ENCODE results near the gene GADD45B.
"Not testable (repeated sequence)": the region's sequence is repeated elsewhere in the genome, so short reads cannot be mapped to it uniquely, and the experiment has no call there.

The GADD45B gene

GRCh38 chr19:2495651-2496316 lies 19.9 kb downstream of the GADD45B start:
- Mint-ChIP-seq H3K27me3 (peaks cover 41% of the 10 kb centered on the region), H3K27ac (no peak overlapping the region), H3K4me1 (peaks cover 28% of the 10 kb centered on the region), H3K36me3 (ENCODE audit: low read depth) (no peaks in the 10 kb centered on the region), H3K4me3 (peak overlapping the region; percentile 34), H3K9me3 (no peaks in the 10 kb centered on the region)
- ATAC-seq (no peak), DNase-seq (no peak)

DNA sequence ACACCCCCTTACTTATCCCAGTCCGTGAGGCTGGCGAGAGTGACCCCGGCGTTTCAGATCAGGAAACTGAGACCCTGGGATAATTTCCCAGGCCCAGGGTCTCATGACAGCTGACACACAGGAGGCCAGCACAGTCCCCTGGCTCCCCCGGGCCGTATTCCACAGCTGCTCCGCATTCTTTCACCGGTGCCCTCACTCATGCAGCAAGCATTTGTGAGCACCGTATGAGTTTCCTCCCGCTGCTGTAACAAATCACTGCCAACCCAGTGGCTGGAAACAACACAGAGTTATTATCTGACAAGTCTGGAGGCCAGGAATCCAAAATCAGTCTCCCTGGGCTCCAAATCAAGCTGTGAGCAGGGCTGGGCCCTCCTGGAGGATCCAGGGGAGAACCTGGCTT lies 21.3 kb downstream of the GADD45B start:
- ATAC-seq (no peak), DNase-seq (no peak)
- Mint-ChIP-seq H3K27me3 (peaks cover 30% of the 10 kb centered on the region), H3K9me3 (no peaks in the 10 kb centered on the region), H3K4me1 (peaks cover 19% of the 10 kb centered on the region), H3K27ac (no peak overlapping the region), H3K36me3 (ENCODE audit: low read depth) (no peaks in the 10 kb centered on the region), H3K4me3 (no peak overlapping the region)

GRCh38 chr19:2500156-2500555 lies 24.2 kb downstream of the GADD45B start:
- DNase-seq (no peak), ATAC-seq (no peak)
- Mint-ChIP-seq H3K4me1 (peaks cover 26% of the 10 kb centered on the region), H3K36me3 (ENCODE audit: low read depth) (no peaks in the 10 kb centered on the region), H3K4me3 (no peak overlapping the region), H3K27me3 (peaks cover 13% of the 10 kb centered on the region), H3K9me3 (no peaks in the 10 kb centered on the region), H3K27ac (no peak overlapping the region)

DNA sequence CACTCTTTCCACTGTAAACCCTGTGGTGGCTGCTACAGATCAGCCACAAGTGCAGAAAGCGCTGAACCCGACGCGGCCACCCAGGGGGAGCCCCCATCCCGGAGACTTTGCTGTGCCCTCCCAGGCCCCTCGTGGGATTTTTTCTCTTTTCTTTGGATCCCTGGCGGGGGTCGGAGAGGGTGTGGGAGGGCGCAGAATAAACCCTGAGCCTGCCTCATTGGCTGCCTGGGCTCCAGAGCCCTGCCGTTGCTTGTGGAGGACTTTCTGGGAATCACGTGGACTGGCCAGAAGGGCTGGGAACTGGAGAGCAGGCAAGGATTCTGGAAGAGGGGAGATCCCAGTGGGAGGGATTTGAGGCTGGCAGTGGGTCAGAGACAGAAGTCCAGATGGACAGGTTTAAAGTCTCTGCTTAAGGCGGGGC lies 24.9 kb downstream of the GADD45B start:
- DNase-seq (no peak), ATAC-seq (no peak)
- no peaks in the 10 kb centered on the region for H3K9me3 Mint-ChIP-seq
- H3K4me1 Mint-ChIP-seq: peaks cover 24% of the 10 kb centered on the region
- no peak overlapping the region for H3K27ac Mint-ChIP-seq
- H3K36me3 Mint-ChIP-seq (ENCODE audit: low read depth): no peaks in the 10 kb centered on the region
- peaks cover 12% of the 10 kb centered on the region for H3K27me3 Mint-ChIP-seq
- no peak overlapping the region for H3K4me3 Mint-ChIP-seq

DNA sequence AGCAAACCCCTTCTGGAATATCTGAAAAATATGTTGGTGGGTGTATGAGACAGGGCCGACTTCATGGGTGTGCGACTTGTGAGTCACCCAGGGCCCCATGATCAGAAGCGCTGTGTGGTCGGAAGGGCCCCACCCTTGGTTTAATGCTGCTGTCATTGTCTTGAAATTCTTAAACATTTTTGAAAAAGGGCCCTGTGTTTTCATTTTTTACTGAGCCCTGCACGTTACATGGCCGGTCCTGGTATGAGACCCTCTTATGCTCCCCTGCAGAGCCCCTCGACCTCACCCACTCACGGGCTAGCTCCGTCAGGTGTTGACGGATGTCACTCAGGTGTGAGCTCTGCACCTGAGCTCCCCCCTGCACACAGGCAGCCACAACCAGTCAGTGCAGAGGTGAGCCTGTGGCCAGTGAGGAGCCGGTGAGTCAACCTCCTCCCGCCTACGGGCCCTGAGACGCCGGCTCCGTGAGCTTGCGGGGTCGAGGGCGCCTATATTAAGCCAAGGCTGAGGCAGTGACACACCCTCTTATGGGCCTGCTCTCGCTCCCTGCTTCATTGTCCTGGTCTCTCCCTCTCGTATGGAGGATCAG lies 27.7 kb downstream of the GADD45B start:
- Mint-ChIP-seq H3K36me3 (ENCODE audit: low read depth) (no peaks in the 10 kb centered on the region), H3K4me3 (peak overlapping the region; percentile 61), H3K9me3 (no peaks in the 10 kb centered on the region), H3K4me1 (peaks cover 32% of the 10 kb centered on the region), H3K27me3 (peaks cover 10% of the 10 kb centered on the region), H3K27ac (peak overlapping the region; percentile 71)
- DNase-seq (peak; percentile 83), ATAC-seq (peak; percentile 98)

DNA sequence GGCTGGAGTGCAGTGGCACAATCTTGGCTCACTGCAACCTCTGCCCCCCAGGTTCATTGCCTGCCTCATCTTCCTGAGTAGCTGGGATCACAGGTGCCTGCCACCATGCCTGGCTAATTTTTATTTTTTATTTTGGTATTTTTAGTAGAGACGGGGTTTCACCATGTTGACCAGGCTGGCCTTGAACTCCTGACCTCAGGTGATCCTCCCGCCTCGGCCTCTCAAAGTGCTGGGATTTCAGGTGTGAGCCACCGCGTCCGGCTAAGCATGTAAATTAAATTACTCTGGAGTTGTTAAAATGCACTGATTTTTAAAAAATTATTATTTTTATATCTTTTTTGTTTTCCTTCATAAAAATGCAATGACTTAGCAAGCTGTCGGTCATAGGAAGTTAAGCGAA lies 30.7 kb downstream of the GADD45B start:
- ATAC-seq; H3K36me3 Mint-ChIP-seq (ENCODE audit: low read depth); H3K27me3 Mint-ChIP-seq; H3K4me3 Mint-ChIP-seq; DNase-seq; H3K9me3 Mint-ChIP-seq; H3K27ac Mint-ChIP-seq: not testable (repeated sequence)
- H3K4me1 Mint-ChIP-seq: peaks cover 32% of the 10 kb centered on the region

DNA sequence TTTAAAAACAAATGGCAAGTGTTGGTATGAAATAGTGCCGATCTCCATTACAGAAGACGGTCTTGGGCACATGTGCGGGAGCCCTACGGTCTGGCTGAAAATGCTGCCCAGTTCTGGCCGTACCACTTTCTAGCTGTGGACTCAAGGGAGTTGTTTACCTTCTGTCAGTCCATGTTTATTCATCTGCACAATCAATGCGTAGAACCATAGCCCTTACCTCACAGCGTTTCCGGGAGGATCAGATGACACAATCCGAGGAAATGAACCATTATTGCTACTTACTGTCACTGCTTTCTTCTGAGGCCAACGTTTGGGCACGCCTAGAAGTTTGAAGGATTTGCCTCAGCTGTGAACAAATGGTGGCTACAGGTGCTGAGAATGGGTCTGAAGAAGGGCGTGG lies 31.2 kb downstream of the GADD45B start:
- Mint-ChIP-seq H3K27me3 (peaks cover 6% of the 10 kb centered on the region), H3K4me1 (peaks cover 32% of the 10 kb centered on the region), H3K4me3 (no peak overlapping the region), H3K9me3 (no peaks in the 10 kb centered on the region), H3K27ac (no peak overlapping the region), H3K36me3 (ENCODE audit: low read depth) (no peaks in the 10 kb centered on the region)
- DNase-seq: no peak
- no peak for ATAC-seq

- Mint-ChIP-seq H3K36me3 (ENCODE audit: low read depth) (no peaks in the 10 kb centered on the region), H3K9me3 (no peaks in the 10 kb centered on the region), H3K4me1 (peaks cover 17% of the 10 kb centered on the region), H3K27me3 (peaks cover 6% of the 10 kb centered on the region), H3K27ac (no peak overlapping the region), H3K4me3 (no peak overlapping the region)
- DNase-seq (no peak), ATAC-seq (no peak)
These were observed 33.2 kb downstream of the GADD45B start for GRCh38 chr19:2509096-2509495.

GRCh38 chr19:2511570-2511969 lies 35.6 kb downstream of the GADD45B start:
- no peak for ATAC-seq
- H3K9me3 Mint-ChIP-seq: no peaks in the 10 kb centered on the region
- H3K4me3 Mint-ChIP-seq: no peak overlapping the region
- H3K27me3 Mint-ChIP-seq: peaks cover 3% of the 10 kb centered on the region
- peaks cover 13% of the 10 kb centered on the region for H3K4me1 Mint-ChIP-seq
- H3K27ac Mint-ChIP-seq: no peak overlapping the region
- no peaks in the 10 kb centered on the region for H3K36me3 Mint-ChIP-seq (ENCODE audit: low read depth)
- no peak for DNase-seq

GRCh38 chr19:2511991-2512390 lies 36.1 kb downstream of the GADD45B start:
- no peak for DNase-seq
- peaks cover 1% of the 10 kb centered on the region for H3K27me3 Mint-ChIP-seq
- H3K9me3 Mint-ChIP-seq: no peaks in the 10 kb centered on the region
- no peak for ATAC-seq
- H3K36me3 Mint-ChIP-seq (ENCODE audit: low read depth): no peaks in the 10 kb centered on the region
- H3K27ac Mint-ChIP-seq: no peak overlapping the region
- peaks cover 11% of the 10 kb centered on the region for H3K4me1 Mint-ChIP-seq
- no peak overlapping the region for H3K4me3 Mint-ChIP-seq

DNA sequence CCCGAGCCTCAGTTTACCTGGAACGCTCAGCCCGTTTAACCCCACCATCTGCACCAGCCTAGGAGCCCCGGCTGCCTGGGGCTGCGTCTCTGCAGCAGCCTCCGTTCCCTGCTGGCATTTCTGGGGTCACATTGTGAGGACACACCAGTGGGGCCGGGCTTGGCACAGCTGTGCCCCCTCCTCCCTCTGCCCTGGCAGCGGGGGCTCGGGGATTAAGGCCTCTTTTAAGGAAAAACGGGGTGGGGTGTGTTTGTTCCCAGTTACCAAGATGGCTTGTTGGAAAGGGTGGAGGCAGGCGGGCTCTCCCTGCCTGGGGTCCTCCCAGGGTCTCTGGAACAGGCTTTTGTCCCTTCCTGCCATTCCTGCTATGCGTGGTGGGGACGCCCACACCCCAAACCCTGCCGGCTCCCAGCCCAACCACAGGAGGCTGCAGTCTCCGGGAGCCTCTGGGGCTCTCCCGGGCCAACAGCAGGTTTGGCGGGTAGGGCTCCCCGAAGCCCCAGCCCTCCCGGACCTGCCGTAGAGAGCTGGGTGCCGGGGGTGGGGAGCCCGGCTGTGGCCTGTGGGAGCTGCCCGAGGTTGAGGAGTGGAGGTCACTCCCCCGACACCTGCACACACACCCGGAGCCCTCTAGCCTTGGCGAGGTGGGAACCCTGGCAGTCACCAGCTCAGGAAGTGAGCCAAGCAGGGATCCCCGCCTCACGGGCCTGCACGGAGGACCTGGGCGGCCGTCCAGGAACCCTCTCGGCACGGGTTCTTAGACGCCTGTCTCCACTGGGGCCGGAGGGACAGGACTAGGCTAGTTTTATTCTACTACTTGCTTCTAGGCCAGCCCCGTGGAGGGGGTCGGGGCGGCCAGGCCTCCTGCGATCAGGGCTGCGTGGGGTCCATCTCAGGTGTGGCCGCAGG lies 36.9 kb downstream of the GADD45B start:
- no peak overlapping the region for H3K4me3 Mint-ChIP-seq
- no peak overlapping the region for H3K27ac Mint-ChIP-seq
- no peaks in the 10 kb centered on the region for H3K9me3 Mint-ChIP-seq
- H3K4me1 Mint-ChIP-seq: peaks cover 5% of the 10 kb centered on the region
- H3K27me3 Mint-ChIP-seq: no peaks in the 10 kb centered on the region
- no peaks in the 10 kb centered on the region for H3K36me3 Mint-ChIP-seq (ENCODE audit: low read depth)
- DNase-seq (no peak), ATAC-seq (no peak)

DNA sequence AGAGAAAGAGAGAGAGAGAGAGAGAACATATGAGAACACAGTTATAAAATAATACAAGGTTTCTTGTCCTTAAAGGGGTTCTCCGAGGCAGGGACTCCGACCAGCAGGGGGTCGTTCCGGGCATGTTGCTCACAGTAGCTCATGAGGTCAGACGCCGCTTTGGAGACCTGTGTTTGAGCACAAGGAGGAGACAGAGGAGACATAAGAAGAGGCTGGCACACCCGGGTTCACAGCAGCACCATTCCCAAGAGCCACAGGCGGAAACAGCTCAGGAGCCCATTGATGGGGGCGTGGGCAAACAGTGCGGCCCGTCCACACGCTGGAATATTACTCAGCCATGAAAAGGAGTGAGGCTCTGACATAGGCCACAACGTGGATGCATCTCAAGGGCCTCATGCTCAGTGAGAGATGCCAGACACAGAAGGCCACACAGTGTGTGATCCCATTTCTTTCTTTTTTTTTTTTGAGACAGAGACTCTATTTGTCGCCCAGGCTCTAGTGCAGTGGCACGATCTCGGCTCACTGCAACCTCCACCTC lies 39.1 kb downstream of the GADD45B start:
- Mint-ChIP-seq H3K4me1 (peaks cover 8% of the 10 kb centered on the region), H3K36me3 (ENCODE audit: low read depth) (no peaks in the 10 kb centered on the region), H3K9me3 (no peaks in the 10 kb centered on the region), H3K27me3 (no peaks in the 10 kb centered on the region), H3K4me3 (no peak overlapping the region), H3K27ac (no peak overlapping the region)
- ATAC-seq: no peak
- DNase-seq: no peak

GRCh38 chr19:2516727-2517126 lies 40.8 kb downstream of the GADD45B start:
- no peaks in the 10 kb centered on the region for H3K27me3 Mint-ChIP-seq
- ATAC-seq (no peak), DNase-seq (no peak)
- H3K9me3 Mint-ChIP-seq: no peaks in the 10 kb centered on the region
- no peak overlapping the region for H3K4me3 Mint-ChIP-seq
- no peak overlapping the region for H3K27ac Mint-ChIP-seq
- H3K4me1 Mint-ChIP-seq: peaks cover 8% of the 10 kb centered on the region
- H3K36me3 Mint-ChIP-seq (ENCODE audit: low read depth): no peaks in the 10 kb centered on the region

GRCh38 chr19:2517881-2518601 lies 42.1 kb downstream of the GADD45B start:
- Mint-ChIP-seq H3K36me3 (ENCODE audit: low read depth) (no peaks in the 10 kb centered on the region), H3K27ac (no peak overlapping the region), H3K4me1 (peaks cover 10% of the 10 kb centered on the region), H3K27me3 (no peaks in the 10 kb centered on the region), H3K4me3 (no peak overlapping the region), H3K9me3 (no peaks in the 10 kb centered on the region)
- DNase-seq (no peak), ATAC-seq (peak; percentile 10)
